ENCODE measurements around the gene COL16A1. TPM values are rescaled to one million over a fixed set of nuclear protein-coding genes. Genes with fewer than 3 reads are reported as not detected.
"Not testable (repeated sequence)": the region's sequence is repeated elsewhere in the genome, so short reads cannot be mapped to it uniquely, and the experiment has no call there.

COL16A1 gene
- total RNA-seq, 8 experiments from 2014 or later, result 0.87 to 39.0 (median 3.8) TPM

GRCh38 chr1:31712630-31713029 is 8.8 kb upstream of the COL16A1 start:
- in situ Hi-C loops (cut with MboI; ENCODE audit: low pct_unique_long_range_greater_than_20kb in 2 of 9, low sequenced_read_pairs in 9 of 9, unreplicated experiment in 9 of 9), result no loop called here
- peak overlapping the region in 1 of 2 donors; percentile 11 for H3K27ac ChIP-seq
- peak in 4 of 8 experiments; percentile 1 to 37 (median 10) for ATAC-seq (replicated peaks in 6 of 8)
- peaks cover 46 to 49% of the 10 kb centered on the region in 2 donors for H3K4me1 ChIP-seq (replicated peaks in 1 of 2)
- 0% methylated on average over 1 of the region's 1 CpG; no CpG with 5 or more reads in 4 of the 10 experiments for WGBS, 10 experiments
- H3K4me3 ChIP-seq, result no peak overlapping the region

GRCh38 chr1:31712068-31712467 is 8.3 kb upstream of the COL16A1 start:
- Histone ChIP-seq H3K4me1 (replicated peaks in 1 of 2) (peaks cover 49% of the 10 kb centered on the region in 2 donors), H3K4me3 (no peak overlapping the region), H3K27ac (no peak overlapping the region)
- in situ Hi-C loops (cut with MboI; ENCODE audit: low pct_unique_long_range_greater_than_20kb in 2 of 9, low sequenced_read_pairs in 9 of 9, unreplicated experiment in 9 of 9), result no loop called here
- ATAC-seq (replicated peaks in 6 of 8), result no peak
- WGBS, 10 experiments, result 0 to 47% (median 13%) methylated on average over 1 to 3 of the region's 4 CpGs; no CpG with 5 or more reads in 4 of the 10 experiments

- Histone ChIP-seq H3K27ac (no peak overlapping the region), H3K4me3 (no peak overlapping the region), H3K4me1 (replicated peaks in 1 of 2) (peaks cover 44 to 51% of the 10 kb centered on the region in 2 donors)
- in situ Hi-C loops (cut with MboI; ENCODE audit: low pct_unique_long_range_greater_than_20kb in 2 of 9, low sequenced_read_pairs in 9 of 9, unreplicated experiment in 9 of 9), result no loop called here
- peak in 1 of 8 experiments; percentile 10 for ATAC-seq (replicated peaks in 6 of 8)
- WGBS, 10 experiments, result 11 to 80% (median 39%) methylated on average over 1 to 11 of the region's 11 CpGs; no CpG with 5 or more reads in 2 of the 10 experiments
These were observed 4.5 kb upstream of the COL16A1 start for GRCh38 chr1:31708324-31708723.

GRCh38 chr1:31707711-31708110 is 3.9 kb upstream of the COL16A1 start:
- H3K4me3 ChIP-seq, result no peak overlapping the region
- ATAC-seq (replicated peaks in 6 of 8), result no peak
- 0 to 73% (median 66%) methylated on average over 1 to 5 of the region's 5 CpGs; no CpG with 5 or more reads in 3 of the 10 experiments for WGBS, 10 experiments
- H3K27ac ChIP-seq, result no peak overlapping the region
- peaks cover 44 to 54% of the 10 kb centered on the region in 2 donors for H3K4me1 ChIP-seq (replicated peaks in 1 of 2)
- in situ Hi-C loops (cut with MboI; ENCODE audit: low pct_unique_long_range_greater_than_20kb in 2 of 9, low sequenced_read_pairs in 9 of 9, unreplicated experiment in 9 of 9), result no loop called here

- in situ Hi-C loops (cut with MboI; ENCODE audit: low pct_unique_long_range_greater_than_20kb in 2 of 9, low sequenced_read_pairs in 9 of 9, unreplicated experiment in 9 of 9); H3K27ac ChIP-seq; H3K4me3 ChIP-seq; ATAC-seq (replicated peaks in 6 of 8): not testable (repeated sequence)
- 74 to 100% (median 86%) methylated on average over 1 to 4 of the region's 4 CpGs for WGBS, 10 experiments
- peaks cover 44 to 54% of the 10 kb centered on the region in 2 donors for H3K4me1 ChIP-seq (replicated peaks in 1 of 2)
These were observed 3.3 kb upstream of the COL16A1 start for GRCh38 chr1:31707059-31707600.

- peak in 1 of 8 experiments; percentile 3 for ATAC-seq (replicated peaks in 6 of 8)
- Histone ChIP-seq H3K4me3 (no peak overlapping the region), H3K27ac (no peak overlapping the region), H3K4me1 (replicated peaks in 1 of 2) (peaks cover 47 to 57% of the 10 kb centered on the region in 2 donors)
- WGBS, 10 experiments, result 35 to 90% (median 78%) methylated on average over 1 to 11 of the region's 15 CpGs; no CpG with 5 or more reads in 5 of the 10 experiments
- in situ Hi-C loops (cut with MboI; ENCODE audit: low pct_unique_long_range_greater_than_20kb in 2 of 9, low sequenced_read_pairs in 9 of 9, unreplicated experiment in 9 of 9), result no loop called here
These were observed 2.7 kb upstream of the COL16A1 start for GRCh38 chr1:31706384-31707058.

GRCh38 chr1:31705080-31705866 is 1.5 kb upstream of the COL16A1 start:
- peaks cover 59 to 68% of the 10 kb centered on the region in 2 donors for H3K4me1 ChIP-seq (replicated peaks in 1 of 2)
- 11 to 80% (median 69%) methylated on average over 2 to 8 of the region's 23 CpGs; no CpG with 5 or more reads in 5 of the 10 experiments for WGBS, 10 experiments
- no peak overlapping the region for H3K4me3 ChIP-seq
- no peak overlapping the region for H3K27ac ChIP-seq
- in situ Hi-C loops (cut with MboI; ENCODE audit: low pct_unique_long_range_greater_than_20kb in 2 of 9, low sequenced_read_pairs in 9 of 9, unreplicated experiment in 9 of 9), result no loop called here
- ATAC-seq (replicated peaks in 6 of 8), result peak; percentile 10 to 83 (median 40)

- 0 to 55% (median 32%) methylated on average over 2 to 13 of the region's 19 CpGs; no CpG with 5 or more reads in 2 of the 10 experiments for WGBS, 10 experiments
- peaks cover 67 to 70% of the 10 kb centered on the region in 2 donors for H3K4me1 ChIP-seq (replicated peaks in 1 of 2)
- in situ Hi-C loops (cut with MboI; ENCODE audit: low pct_unique_long_range_greater_than_20kb in 2 of 9, low sequenced_read_pairs in 9 of 9, unreplicated experiment in 9 of 9), result no loop called here
- H3K4me3 ChIP-seq, result no peak overlapping the region
- ATAC-seq (replicated peaks in 6 of 8), result peak in 2 of 8 experiments; percentile 5 to 8
- no peak overlapping the region for H3K27ac ChIP-seq
These were observed 658 bp upstream of the COL16A1 start for GRCh38 chr1:31704271-31705079.

- in situ Hi-C loops (cut with MboI; ENCODE audit: low pct_unique_long_range_greater_than_20kb in 2 of 9, low sequenced_read_pairs in 9 of 9, unreplicated experiment in 9 of 9), result no loop called here
- Histone ChIP-seq H3K4me3 (no peak overlapping the region), H3K27ac (peak overlapping the region in 1 of 2 donors; percentile 55), H3K4me1 (replicated peaks in 1 of 2) (peaks cover 60 to 68% of the 10 kb centered on the region in 2 donors)
- ATAC-seq (replicated peaks in 6 of 8), result peak in 5 of 8 experiments; percentile 27 to 74 (median 50)
- WGBS, 10 experiments, result 12 to 76% (median 40%) methylated on average over 1 to 7 of the region's 8 CpGs; no CpG with 5 or more reads in 4 of the 10 experiments
These were observed 897 bp downstream of the COL16A1 start for GRCh38 chr1:31702836-31703404.

GRCh38 chr1:31701091-31701736 is 2.6 kb downstream of the COL16A1 start:
- Histone ChIP-seq H3K27ac (peak overlapping the region; percentile 0 to 18), H3K4me3 (no peak overlapping the region), H3K4me1 (replicated peaks in 1 of 2) (peaks cover 51 to 61% of the 10 kb centered on the region in 2 donors)
- WGBS, 10 experiments, result 8 to 75% (median 29%) methylated on average over 1 to 10 of the region's 10 CpGs; no CpG with 5 or more reads in 3 of the 10 experiments
- in situ Hi-C loops (cut with MboI; ENCODE audit: low pct_unique_long_range_greater_than_20kb in 2 of 9, low sequenced_read_pairs in 9 of 9, unreplicated experiment in 9 of 9), result no loop called here
- peak; percentile 4 to 76 (median 44) for ATAC-seq (replicated peaks in 6 of 8)

GRCh38 chr1:31700468-31701090 is 3.2 kb downstream of the COL16A1 start:
- H3K4me3 ChIP-seq, result no peak overlapping the region
- H3K4me1 ChIP-seq (replicated peaks in 1 of 2), result peaks cover 51 to 61% of the 10 kb centered on the region in 2 donors
- in situ Hi-C loops (cut with MboI; ENCODE audit: low pct_unique_long_range_greater_than_20kb in 2 of 9, low sequenced_read_pairs in 9 of 9, unreplicated experiment in 9 of 9), result no loop called here
- no peak for ATAC-seq (replicated peaks in 6 of 8)
- peak overlapping the region; percentile 0 to 18 for H3K27ac ChIP-seq
- 53 to 100% (median 84%) methylated on average over 1 to 7 of the region's 7 CpGs; no CpG with 5 or more reads in 1 of the 10 experiments for WGBS, 10 experiments
